Omental fat pad (tissue), 4 donors: ENCODE measurements around the gene ATP8A2. TPM values are rescaled to one million over a fixed set of nuclear protein-coding genes. Genes with fewer than 3 reads are reported as not detected.

ENCODE experiments used
- ATAC-seq: fragments of 150-250 bp; one replicate; pipeline ENCODE4 v1.9.1; 2016; ENCODE audit warnings: mild to moderate bottlenecking, moderate library complexity; ENCODE audit not compliant: low FRiP score
- DNase-seq: peaks from one replicate; pipeline ENCODE4 v3.0.0-alpha.2; 2019; ENCODE audit warnings: low spot score
- total RNA-seq, 4 donors: library from RNA; depleted of rRNA; stranded (reverse); fragments of >200 nt; gene quantifications; one replicate each; pipeline ENCODE4 v1.1.0, GENCODE V29; 2016
- TF ChIP-seq, protein P1 (sequence below), 3 donors: fragments of 450-650 bp; IDR thresholded peaks; one replicate each; pipeline ENCODE4 v1.5.1; 2016 to 2017; ENCODE audit warnings: antibody characterized with exemption in 3 of 3, mild to moderate bottlenecking in 3 of 3, moderate library complexity in 2 of 3

Gene ATP8A2
- total RNA-seq, 4 donors from 2014 or later: 0.16 to 0.19 TPM; not detected in 2

GRCh38 chr13:25493931-25494640 is 122.3 kb downstream of the ATP8A2 start:
- TF ChIP-seq, protein P1, sequence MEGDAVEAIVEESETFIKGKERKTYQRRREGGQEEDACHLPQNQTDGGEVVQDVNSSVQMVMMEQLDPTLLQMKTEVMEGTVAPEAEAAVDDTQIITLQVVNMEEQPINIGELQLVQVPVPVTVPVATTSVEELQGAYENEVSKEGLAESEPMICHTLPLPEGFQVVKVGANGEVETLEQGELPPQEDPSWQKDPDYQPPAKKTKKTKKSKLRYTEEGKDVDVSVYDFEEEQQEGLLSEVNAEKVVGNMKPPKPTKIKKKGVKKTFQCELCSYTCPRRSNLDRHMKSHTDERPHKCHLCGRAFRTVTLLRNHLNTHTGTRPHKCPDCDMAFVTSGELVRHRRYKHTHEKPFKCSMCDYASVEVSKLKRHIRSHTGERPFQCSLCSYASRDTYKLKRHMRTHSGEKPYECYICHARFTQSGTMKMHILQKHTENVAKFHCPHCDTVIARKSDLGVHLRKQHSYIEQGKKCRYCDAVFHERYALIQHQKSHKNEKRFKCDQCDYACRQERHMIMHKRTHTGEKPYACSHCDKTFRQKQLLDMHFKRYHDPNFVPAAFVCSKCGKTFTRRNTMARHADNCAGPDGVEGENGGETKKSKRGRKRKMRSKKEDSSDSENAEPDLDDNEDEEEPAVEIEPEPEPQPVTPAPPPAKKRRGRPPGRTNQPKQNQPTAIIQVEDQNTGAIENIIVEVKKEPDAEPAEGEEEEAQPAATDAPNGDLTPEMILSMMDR (IDR thresholded peaks at IDR 0.05): no peak
- no peak for DNase-seq

DNA sequence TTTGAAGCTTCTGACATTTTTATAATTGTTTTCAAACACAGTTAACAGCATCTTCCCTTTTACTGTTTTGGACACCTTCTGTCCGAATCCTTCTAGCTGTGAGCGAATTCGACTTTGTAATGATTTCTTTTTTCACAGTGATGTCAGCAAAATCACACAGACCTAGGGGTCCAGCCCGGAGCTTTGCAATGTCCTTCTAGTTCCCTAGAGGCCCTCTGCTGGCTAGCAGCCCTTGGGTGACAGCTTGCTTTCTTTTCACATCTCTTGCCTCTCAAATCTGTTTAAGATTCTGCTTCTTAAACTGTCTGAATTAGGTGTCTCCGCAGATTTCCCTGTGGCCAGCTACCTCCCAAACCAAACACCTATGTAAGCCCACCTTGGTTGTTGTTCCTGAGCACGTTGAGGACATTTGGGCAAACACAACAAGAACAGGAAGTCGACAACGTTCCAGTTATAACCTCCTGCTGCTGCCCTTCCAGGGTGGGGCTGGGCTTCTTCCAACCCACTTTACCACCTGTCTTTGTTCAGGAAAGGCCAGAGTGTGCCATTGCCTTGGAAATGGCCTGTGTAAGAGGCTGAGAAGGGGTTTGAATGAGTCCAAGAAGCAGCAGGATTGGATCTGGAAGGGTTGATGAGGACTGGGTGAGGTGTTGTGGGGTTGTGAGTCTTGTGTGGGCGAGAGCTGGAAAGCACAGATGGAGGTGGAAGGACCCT is 123.1 kb downstream of the ATP8A2 start:
- TF ChIP-seq, protein P1 (IDR thresholded peaks at IDR 0.05): no peak
- DNase-seq (no peak), ATAC-seq (no peak)

More at GRCh38 chr13:25493931-25494640, 122.3 kb downstream of the ATP8A2 start:
- no peak for ATAC-seq

- ATAC-seq (no peak), DNase-seq (no peak)
- TF ChIP-seq, protein P1 (IDR thresholded peaks at IDR 0.05): no peak
Measured at GRCh38 chr13:25501231-25501630, 129.5 kb downstream of the ATP8A2 start.

DNA sequence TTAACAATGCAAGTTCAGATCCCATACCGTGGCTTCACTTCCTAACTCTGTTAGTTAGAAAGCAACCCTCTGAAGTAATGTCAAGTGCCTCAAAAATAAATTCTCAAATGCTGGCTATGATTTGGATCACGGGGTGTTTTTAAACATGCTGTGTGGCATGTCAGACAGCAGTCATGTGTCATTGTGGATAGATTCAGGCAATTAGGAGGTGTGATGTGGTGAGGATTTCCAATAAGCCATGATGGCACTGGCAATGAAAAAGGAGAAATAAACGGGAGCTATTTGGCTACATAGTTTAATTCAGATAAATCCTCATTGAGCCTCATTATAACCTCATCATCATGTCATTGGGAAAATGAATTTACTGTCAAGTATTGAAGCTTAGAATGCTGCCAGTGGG is 130.3 kb downstream of the ATP8A2 start:
- no peak for DNase-seq
- TF ChIP-seq, protein P1 (IDR thresholded peaks at IDR 0.05): no peak
- ATAC-seq: no peak

GRCh38 chr13:25502551-25502950 is 130.8 kb downstream of the ATP8A2 start:
- DNase-seq (no peak), ATAC-seq (no peak)
- TF ChIP-seq, protein P1 (IDR thresholded peaks at IDR 0.05): no peak

GRCh38 chr13:25503856-25504255 is 132.1 kb downstream of the ATP8A2 start:
- ATAC-seq: no peak

More at GRCh38 chr13:25503856-25504255, 132.1 kb downstream of the ATP8A2 start:
- TF ChIP-seq, protein P1 (IDR thresholded peaks at IDR 0.05): no peak
- DNase-seq: no peak
